Neural progenitor cell (in vitro differentiated cells): Measurements from ENCODE around the gene CRY1. TPM values are rescaled to one million over a fixed set of nuclear protein-coding genes. Genes with fewer than 3 reads are reported as not detected.
A peak's percentile ranks its signal among the peaks of the same experiment; 100 is the strongest.

Experiments used
- DNase-seq: peaks from one replicate; pipeline ENCODE4 v3.0.0-alpha.2; 2016; ENCODE audit warnings: low spot score
- H2AFZ ChIP-seq: fragments of 200-600 bp; sonication (generic); replicated peaks from 2 replicates; pipeline ENCODE4 v1.6.1; 2016; ENCODE audit warnings: antibody characterized with exemption
- H3F3A ChIP-seq: fragments of 200-600 bp; sonication (generic); 2 replicates; pipeline ENCODE4 v1.6.1; 2016; ENCODE audit warnings: antibody characterized with exemption, low read depth
- H3K27ac ChIP-seq: fragments of 200-600 bp; sonication (generic); 2 replicates; pipeline ENCODE4 v1.5.1; 2016; ENCODE audit warnings: mild to moderate bottlenecking
- H3K27me3 ChIP-seq: fragments of 200-600 bp; sonication (generic); 2 replicates; pipeline ENCODE4 v1.6.1; 2016; ENCODE audit warnings: mild to moderate bottlenecking, moderate library complexity
- H3K36me3 ChIP-seq: fragments of 200-600 bp; sonication (generic); 2 replicates; pipeline ENCODE4 v1.5.1; 2016
- H3K4me1 ChIP-seq: fragments of 200-600 bp; sonication (generic); 2 replicates; pipeline ENCODE4 v1.6.1; 2016; ENCODE audit warnings: mixed run types
- H3K4me2 ChIP-seq: fragments of 200-600 bp; sonication (generic); 2 replicates; pipeline ENCODE4 v1.6.1; 2016
- H3K4me3 ChIP-seq: fragments of 200-600 bp; sonication (generic); 2 replicates; pipeline ENCODE4 v1.5.1; 2016
- H3K79me2 ChIP-seq: fragments of 200-600 bp; sonication (generic); 2 replicates; pipeline ENCODE4 v1.6.1; 2016; ENCODE audit warnings: low read depth
- H3K9ac ChIP-seq: fragments of 200-600 bp; sonication (generic); 2 replicates; pipeline ENCODE4 v1.6.1; 2016
- H3K9me3 ChIP-seq: fragments of 200-600 bp; sonication (generic); 2 replicates; pipeline ENCODE4 v1.5.1; 2016; ENCODE audit warnings: low read depth
- H4K20me1 ChIP-seq: fragments of 200-600 bp; sonication (generic); 2 replicates; pipeline ENCODE4 v1.6.1; 2016; ENCODE audit warnings: low read depth
- H3K27ac Mint-ChIP-seq: 3 replicates; pipeline ENCODE4 v1.8.0; 2021; ENCODE audit warnings: mixed read lengths
- H3K27me3 Mint-ChIP-seq: 2 replicates; pipeline ENCODE4 v1.8.0; 2022; ENCODE audit warnings: low read depth, mild to moderate bottlenecking, inconsistent platforms, moderate library complexity, mixed read lengths; ENCODE audit not compliant: insufficient read depth
- H3K36me3 Mint-ChIP-seq: 3 replicates; pipeline ENCODE4 v1.8.0; 2021; ENCODE audit warnings: mixed read lengths
- H3K4me1 Mint-ChIP-seq: 3 replicates; pipeline ENCODE4 v1.8.0; 2021; ENCODE audit warnings: mixed read lengths
- H3K4me3 Mint-ChIP-seq: 3 replicates; pipeline ENCODE4 v1.8.0; 2021; ENCODE audit warnings: mild to moderate bottlenecking, moderate library complexity, mixed read lengths
- H3K9me3 Mint-ChIP-seq: 3 replicates; pipeline ENCODE4 v1.8.0; 2020; ENCODE audit warnings: mixed read lengths
- CTCF ChIP-seq: fragments of 200-600 bp; sonication (generic); IDR thresholded peaks from 2 replicates; pipeline ENCODE4 v1.5.1; 2017; ENCODE audit warnings: antibody characterized with exemption, mild to moderate bottlenecking
- EZH2 ChIP-seq: fragments of 200-600 bp; sonication (generic); IDR thresholded peaks from 2 replicates; pipeline ENCODE4 v1.6.1; 2017; ENCODE audit warnings: antibody characterized with exemption, mild to moderate bottlenecking, moderate library complexity
- EZH2phosphoT487 ChIP-seq: fragments of 200-600 bp; sonication (generic); IDR thresholded peaks from 2 replicates; pipeline ENCODE4 v1.6.1; 2017; ENCODE audit warnings: antibody characterized with exemption
- total RNA-seq: library from RNA; depleted of rRNA; stranded (reverse); fragments of >200 nt; gene quantifications from 2 replicates; pipeline ENCODE4 v1.2.3, GENCODE V29; 2015; ENCODE audit warnings: low replicate concordance

CRY1 gene
- 36.7 and 51.3 TPM in 2 replicates for total RNA-seq

- Histone ChIP-seq H3K4me1 (peaks cover 8% of the 10 kb centered on the region), H3K27me3 (no peaks in the 10 kb centered on the region), H2AFZ (peak within 1 kb of the TSS; percentile 100), H3K4me2 (peak within 1 kb of the TSS; percentile 84), H3K9ac (peak within 1 kb of the TSS; percentile 83), H3K79me2 (peaks cover 41% of the 10 kb centered on the region), H3K4me3 (peak within 1 kb of the TSS; percentile 80), H3K36me3 (no peaks in the 10 kb centered on the region), H3K9me3 (peaks cover 4% of the 10 kb centered on the region), H3F3A (peaks cover 5% of the 10 kb centered on the region), H4K20me1 (peaks cover 4% of the 10 kb centered on the region), H3K27ac (peak within 1 kb of the TSS; percentile 93)
- Mint-ChIP-seq H3K9me3 (peaks cover 13% of the 10 kb centered on the region), H3K4me1 (no peaks in the 10 kb centered on the region), H3K27me3 (peaks cover 4% of the 10 kb centered on the region), H3K4me3 (no peak within 1 kb of the TSS), H3K36me3 (peaks cover 3% of the 10 kb centered on the region), H3K27ac (peak within 1 kb of the TSS; percentile 99)
- peak; percentile 99 for DNase-seq
- TF ChIP-seq CTCF (no peak), EZH2 (no peak), EZH2phosphoT487 (no peak)
Measured at GRCh38 chr12:107093417-107094182, at the start of gene CRY1. Gene CRY1, minus strand, starts transcription at chr12:107093549. Its CDS starts 588 bp downstream, at chr12:107092961.

GRCh38 chr12:107139787-107140186, 46.4 kb upstream of the CRY1 start:
- peaks cover 6% of the 10 kb centered on the region for H3K27me3 Mint-ChIP-seq
- TF ChIP-seq EZH2, result no peak
- no peak for TF ChIP-seq EZH2phosphoT487
- no peak for TF ChIP-seq CTCF
- Histone ChIP-seq H3F3A (no peaks in the 10 kb centered on the region), H2AFZ (no peak overlapping the region), H3K27ac (no peak overlapping the region), H3K36me3 (no peaks in the 10 kb centered on the region), H3K79me2 (no peaks in the 10 kb centered on the region), H3K9ac (no peak overlapping the region), H3K4me1 (peaks cover 5% of the 10 kb centered on the region), H3K4me3 (no peak overlapping the region), H3K4me2 (no peak overlapping the region), H3K27me3 (no peaks in the 10 kb centered on the region), H4K20me1 (no peaks in the 10 kb centered on the region), H3K9me3 (no peaks in the 10 kb centered on the region)
- H3K27ac Mint-ChIP-seq, result no peak overlapping the region
- H3K9me3 Mint-ChIP-seq, result no peaks in the 10 kb centered on the region
- H3K4me1 Mint-ChIP-seq, result no peaks in the 10 kb centered on the region
- no peak overlapping the region for H3K4me3 Mint-ChIP-seq
- no peaks in the 10 kb centered on the region for H3K36me3 Mint-ChIP-seq
- DNase-seq, result no peak

- DNase-seq, result no peak
- Histone ChIP-seq H3K4me3 (no peak overlapping the region), H3K4me2 (no peak overlapping the region), H4K20me1 (no peaks in the 10 kb centered on the region), H3K4me1 (no peaks in the 10 kb centered on the region), H2AFZ (no peak overlapping the region), H3K27ac (no peak overlapping the region), H3K9ac (no peak overlapping the region), H3K27me3 (no peaks in the 10 kb centered on the region), H3K36me3 (no peaks in the 10 kb centered on the region), H3F3A (no peaks in the 10 kb centered on the region), H3K79me2 (no peaks in the 10 kb centered on the region), H3K9me3 (no peaks in the 10 kb centered on the region)
- Mint-ChIP-seq H3K4me1 (no peaks in the 10 kb centered on the region), H3K27ac (no peak overlapping the region), H3K4me3 (no peak overlapping the region), H3K9me3 (no peaks in the 10 kb centered on the region), H3K36me3 (no peaks in the 10 kb centered on the region), H3K27me3 (peaks cover 6% of the 10 kb centered on the region)
- TF ChIP-seq CTCF, result no peak
- TF ChIP-seq EZH2, result no peak
- TF ChIP-seq EZH2phosphoT487, result no peak
Measured at GRCh38 chr12:107138990-107139389, 45.6 kb upstream of the CRY1 start.
